Measurements from ENCODE around the gene HDAC5.

Gene HDAC5

DNA sequence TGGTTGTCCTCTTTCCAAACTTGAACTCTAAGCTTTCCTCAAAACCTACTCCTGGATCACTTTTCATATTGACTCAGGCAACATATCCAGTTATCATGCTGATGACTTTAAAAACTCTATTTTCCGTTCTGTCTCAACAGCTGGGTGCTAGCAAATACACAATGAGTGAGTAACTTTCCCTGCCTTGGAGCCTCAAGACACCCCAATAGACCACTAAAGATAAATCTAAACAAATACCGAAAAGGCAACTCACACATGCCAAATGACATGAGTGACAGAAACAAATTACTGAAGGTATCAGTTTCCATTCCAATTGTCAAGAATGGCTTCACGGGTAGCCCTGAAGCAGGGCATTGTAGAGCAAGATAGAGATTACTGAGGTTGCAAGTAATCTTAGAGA, 93.0 kb downstream of the HDAC5 start:
- in situ Hi-C loops (cut with HindIII; ENCODE audit: low pct_unique_long_range_greater_than_20kb, low sequenced_read_pairs) = no loop called here
- DNase-seq (ENCODE audit: low read depth in 1 of 2, low spot score in 1 of 2) = no peak
- no peak for TF ChIP-seq JUND (IDR thresholded peaks at IDR 0.05; ENCODE audit: low read depth)

DNA sequence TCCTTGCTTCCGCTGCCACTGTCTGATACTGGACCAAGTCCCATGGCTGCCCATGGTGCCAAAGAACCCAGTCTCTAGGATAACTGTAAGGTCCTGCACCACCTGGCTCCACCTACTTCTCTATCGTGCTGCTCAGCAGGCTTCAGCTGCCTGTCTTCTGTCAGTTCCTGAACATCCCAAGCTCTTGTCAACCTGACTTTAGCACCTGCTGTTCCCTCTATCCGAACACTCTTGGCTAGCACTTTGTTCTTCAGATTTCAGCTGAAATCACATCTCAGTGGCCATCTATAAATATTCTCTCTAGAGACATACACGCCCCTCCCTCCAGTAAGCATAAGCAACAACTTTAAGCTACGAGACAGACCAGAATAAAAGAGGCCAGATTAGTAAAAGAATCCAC, 93.7 kb downstream of the HDAC5 start:
- TF ChIP-seq JUND (IDR thresholded peaks at IDR 0.05; ENCODE audit: low read depth) = no peak
- DNase-seq (ENCODE audit: low read depth in 1 of 2, low spot score in 1 of 2) = no peak
- in situ Hi-C loops (cut with HindIII; ENCODE audit: low pct_unique_long_range_greater_than_20kb, low sequenced_read_pairs) = no loop called here

All from T47D (cell line).